GM18498 (cell line): ENCODE results near the gene LINS1.

Experiments
- ATAC-seq: cut with Tn5 transposase; IDR thresholded peaks from one replicate; pipeline ENCODE4 v1.9.1; 2021; ENCODE audit warnings: mild to moderate bottlenecking, moderate library complexity; ENCODE audit not compliant: unreplicated experiment

LINS1 gene, protein sequence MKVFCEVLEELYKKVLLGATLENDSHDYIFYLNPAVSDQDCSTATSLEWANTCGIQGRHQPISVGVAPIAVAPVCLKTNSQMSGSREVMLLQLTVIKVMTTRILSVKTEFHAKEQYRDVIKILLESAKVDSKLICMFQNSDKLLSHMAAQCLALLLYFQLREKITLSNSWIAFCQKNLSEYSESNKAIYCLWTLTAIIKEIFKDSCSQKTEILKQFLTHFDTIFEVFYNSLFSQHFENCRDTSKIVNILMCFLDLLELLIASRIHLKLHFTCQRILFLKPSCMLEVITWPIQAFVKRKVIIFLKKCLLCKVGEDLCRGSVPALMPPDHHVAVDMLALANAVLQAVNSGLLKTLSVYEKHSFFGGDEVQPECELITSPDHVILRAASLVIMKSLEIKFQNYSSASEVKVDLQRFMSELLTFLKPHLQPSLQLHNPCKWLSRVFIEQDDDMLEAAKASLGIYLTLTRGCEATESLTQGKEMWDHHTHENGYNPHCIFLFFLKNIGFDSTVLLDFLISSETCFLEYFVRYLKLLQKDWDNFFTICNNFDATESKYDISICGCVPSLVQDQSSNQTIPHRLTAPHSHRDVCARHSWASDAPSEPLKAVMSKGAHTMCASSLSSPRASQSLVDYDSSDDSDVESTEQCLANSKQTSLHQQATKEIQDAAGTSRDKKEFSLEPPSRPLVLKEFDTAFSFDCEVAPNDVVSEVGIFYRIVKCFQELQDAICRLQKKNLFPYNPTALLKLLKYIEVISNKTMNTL

DNA sequence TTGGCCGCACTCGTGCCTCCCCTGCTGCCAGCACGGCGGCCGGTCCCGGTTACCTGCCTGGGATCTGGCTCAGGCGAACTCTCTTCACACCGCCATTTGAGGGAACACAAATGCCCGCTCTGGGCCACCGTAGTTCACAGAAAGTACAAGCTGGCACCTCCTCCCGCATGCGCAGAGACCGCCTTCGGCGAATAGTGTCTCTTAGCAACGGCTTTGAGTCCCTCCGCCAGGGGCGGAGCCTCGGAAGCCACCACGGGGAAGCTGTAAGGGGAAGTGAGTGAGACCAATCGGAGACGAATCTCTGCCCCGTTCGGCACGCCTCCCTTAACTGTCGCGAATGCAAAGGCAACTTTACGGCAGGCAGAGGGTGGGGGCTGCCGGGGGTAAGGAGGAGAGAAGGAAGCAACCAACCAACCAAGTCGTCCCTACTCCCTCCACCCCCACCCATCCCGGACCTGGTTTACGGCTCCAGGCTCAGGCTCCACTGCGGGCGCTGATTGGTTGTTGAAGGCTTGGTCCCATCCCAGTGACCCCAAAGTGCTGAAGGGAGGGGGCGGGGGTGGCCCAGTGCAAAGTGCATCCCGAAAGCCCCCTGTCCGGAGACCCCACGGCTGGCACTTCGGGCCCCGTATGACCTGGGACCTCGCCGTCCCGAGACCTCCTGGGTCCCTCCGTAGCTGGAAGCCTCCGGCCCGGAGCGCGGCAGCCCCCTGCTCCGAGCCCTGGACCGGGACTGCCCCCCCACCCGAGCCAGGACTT lies at the start of gene LINS1, which contains the start of gene ASB7:
TSS of gene LINS1 (minus strand) at position 121 of the 759 bp plus-strand sequence. CDS start 21,342 bp downstream, outside the sequence.
TSS of gene ASB7 (plus strand) at position 526 of the 759 bp plus-strand sequence. CDS start 9,628 bp downstream, outside the sequence.
- ATAC-seq = peak; percentile 88

DNA sequence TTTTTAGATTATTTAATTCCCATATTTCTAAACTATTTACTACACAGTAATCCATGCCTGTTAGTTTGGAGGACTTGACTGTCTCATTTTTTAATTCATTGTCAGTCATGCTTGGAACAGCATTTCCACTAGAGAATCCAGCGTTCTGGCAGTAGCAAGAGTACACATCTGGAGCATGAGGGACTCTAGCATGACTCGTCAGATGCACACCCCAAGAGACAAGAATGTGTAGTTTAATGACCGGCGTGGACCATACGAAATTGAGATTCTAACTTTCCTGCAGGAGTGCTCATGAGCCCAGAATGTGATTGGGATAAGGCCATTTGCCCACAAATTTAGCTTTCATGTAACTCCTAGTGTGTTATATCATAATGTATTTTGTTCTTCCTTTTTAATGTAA lies 49.3 kb upstream of the LINS1 start:
- no peak for ATAC-seq

DNA sequence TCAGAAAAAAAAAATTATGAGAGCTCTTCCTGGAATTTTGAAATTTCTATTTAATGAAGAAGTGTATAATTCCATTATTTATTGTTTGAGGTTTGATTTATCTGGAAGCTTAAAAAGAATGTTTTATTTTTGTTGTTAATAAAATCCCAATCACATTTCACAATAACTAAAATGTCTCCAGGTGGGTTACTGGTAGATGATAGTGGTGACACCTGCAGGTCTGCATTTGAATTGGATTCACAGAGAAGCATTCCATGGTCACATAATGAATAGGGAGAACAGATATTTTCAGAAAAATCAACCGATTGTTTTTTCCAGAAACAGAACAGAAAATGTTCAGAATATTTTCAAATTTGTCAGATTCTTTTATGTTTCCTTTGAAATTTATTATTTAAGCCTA lies 48.7 kb upstream of the LINS1 start:
- ATAC-seq = no peak

DNA sequence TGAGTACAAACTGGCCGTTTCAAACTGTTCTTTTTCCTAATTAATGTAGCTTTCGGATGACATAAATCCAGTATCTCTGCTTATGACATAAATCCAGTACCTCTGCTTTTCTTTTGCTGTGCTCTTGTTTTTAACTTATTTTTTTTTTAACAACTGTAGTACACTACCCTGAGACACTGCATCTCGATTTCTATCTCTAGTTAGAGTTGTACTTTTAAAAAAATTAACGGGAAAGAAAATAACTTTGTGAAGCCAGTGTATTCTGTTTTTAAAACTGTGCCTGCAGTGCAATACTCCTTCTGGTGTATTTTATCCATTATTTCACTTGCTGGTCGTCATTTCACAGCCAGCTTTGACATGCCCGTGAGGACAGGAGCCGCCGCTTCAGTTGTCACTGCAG lies 47.0 kb upstream of the LINS1 start:
- ATAC-seq = no peak

DNA sequence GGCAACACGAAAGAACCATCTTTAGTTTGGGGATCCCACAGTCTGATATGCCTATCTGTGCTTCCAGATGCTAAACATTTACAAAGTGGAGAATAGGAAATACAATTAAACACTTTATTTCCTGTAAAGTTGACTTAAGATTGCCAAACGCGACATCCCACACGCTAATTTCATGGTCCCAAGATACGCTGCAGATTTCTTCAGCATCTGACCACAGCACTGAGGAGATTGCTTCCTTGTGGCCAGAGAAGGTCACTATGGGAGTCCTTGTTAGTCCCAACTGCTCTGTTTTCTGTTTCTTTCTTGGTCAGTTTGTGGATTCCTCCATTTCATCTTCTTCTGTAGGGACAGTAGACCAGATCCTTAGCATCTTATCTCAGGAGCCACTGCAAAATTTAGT lies 43.7 kb upstream of the LINS1 start:
- ATAC-seq = no peak

DNA sequence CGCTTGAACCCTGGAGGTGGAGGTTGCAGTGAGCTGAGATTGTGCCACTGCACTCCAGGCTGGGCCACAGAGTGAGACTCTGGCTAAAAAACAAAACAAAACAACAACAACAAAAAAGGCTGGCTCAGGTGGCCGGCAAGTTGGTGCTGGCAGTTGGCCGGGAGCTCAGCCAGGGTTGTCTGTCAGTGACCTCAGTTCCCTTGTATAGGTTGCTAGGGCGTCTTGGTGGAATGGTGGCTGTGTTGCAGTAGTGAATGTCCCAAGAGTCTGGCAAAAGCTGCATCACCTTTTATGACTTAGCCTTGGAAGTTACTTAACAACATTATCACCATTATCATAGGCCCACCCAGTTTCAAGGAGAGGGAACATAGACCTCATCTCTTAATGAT lies 41.0 kb upstream of the LINS1 start:
- ATAC-seq = no peak

DNA sequence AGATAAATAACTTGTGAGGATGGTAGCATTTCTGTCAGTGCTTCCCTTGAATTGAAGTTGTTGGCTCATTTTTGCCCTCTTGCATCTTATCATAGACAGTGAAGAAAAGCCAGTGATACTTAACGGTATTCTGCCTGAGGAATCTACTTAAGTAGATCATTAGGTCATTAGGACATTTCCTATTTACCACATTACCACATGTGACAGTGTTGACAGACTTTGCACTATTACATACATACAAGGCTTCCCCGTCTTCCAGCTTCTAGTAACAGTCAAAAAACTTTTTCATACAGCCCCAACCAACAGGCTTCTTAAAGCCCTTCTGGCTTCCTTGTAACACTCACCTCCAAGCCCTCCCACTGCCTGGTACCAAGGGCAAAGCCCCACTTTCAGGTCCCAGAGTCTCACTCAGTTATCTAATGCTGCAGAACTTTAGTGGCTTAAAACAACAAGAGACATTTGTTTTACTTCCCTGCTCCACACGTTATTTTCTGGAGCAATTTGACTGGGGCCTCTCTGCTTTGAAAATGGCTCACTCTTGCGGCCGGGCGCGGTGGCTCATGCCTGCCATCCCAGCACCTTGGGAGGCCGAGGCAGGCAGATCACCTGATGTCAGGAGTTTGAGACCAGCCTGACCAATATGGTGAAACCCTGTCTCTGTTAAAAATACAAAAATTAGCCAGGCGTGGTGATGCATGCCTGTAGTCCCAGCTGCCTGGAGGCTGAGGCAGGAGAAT lies 40.4 kb upstream of the LINS1 start:
- ATAC-seq = no peak

DNA sequence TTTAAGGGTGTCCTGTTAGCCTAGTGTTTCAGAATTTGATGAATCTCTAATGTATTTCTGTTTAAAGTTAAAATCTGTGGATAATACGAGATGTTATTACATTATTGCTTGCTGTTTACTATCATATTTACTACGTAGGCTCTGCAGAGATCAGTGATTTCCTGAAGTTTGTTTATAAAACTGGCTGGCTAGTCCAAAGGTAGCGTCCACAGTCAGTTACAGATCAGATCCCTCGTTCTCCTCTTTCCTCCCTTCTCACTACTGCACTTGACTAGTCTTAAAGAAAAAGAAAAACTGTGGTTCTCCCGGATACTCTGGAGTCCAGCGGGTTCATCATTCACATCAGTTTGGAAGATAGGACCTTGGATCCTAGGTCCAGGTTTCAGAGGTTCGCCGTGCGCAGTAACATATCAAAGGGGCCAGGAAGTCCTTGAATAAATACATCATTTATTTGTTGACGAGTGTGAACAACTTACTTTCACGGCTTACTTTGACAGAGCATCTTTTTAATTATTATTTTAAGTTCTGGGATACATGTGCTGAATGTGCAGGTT lies 36.3 kb upstream of the LINS1 start:
- ATAC-seq = no peak

DNA sequence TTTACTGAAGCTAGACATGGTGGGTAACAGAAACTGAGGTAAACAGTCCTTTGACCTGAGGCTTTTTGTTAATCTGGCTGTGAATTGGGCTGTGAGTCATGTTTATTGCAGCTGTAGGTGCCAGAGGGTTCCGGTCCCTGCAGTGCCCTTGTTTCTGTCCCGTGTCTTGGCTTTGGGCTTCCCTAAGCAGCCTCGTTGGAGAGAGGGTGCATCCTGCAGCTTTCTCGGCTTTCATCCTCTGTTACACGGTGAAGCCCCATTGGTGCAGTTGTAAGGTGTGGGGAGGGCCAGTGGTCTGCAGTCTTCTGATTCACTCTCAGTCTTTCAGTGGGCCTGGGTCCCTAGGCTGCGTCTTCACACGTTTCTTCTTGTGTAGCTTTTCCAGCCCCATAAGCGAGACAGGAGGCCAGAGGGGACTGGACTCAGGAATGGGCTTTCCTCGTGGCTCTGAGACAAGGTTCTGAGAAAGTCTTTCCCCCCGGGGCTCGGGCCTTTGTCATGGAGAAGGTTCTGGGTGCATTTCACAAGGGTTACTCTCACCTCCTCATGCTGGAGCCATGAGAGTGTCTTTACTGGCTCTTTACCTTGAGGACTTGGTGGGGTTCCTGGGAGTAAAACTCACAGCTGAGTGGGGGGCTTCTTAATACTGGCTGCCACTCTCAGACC lies 33.6 kb upstream of the LINS1 start:
- no peak for ATAC-seq

DNA sequence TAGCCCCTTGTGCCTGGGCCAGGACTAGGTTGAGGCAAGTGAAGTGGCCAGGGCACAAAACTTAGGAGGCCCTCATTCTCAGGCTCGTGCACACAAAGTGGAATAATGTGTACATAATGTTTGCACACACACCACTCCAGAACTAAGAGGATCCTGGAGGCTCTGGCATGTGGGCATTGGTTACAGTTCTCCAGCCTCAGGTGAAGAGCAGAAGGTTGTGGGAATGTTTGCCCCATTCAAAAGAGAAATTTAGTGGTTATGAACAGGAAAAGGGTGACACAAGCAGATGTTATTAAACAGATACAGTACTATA lies 31.7 kb upstream of the LINS1 start:
- ATAC-seq = no peak

DNA sequence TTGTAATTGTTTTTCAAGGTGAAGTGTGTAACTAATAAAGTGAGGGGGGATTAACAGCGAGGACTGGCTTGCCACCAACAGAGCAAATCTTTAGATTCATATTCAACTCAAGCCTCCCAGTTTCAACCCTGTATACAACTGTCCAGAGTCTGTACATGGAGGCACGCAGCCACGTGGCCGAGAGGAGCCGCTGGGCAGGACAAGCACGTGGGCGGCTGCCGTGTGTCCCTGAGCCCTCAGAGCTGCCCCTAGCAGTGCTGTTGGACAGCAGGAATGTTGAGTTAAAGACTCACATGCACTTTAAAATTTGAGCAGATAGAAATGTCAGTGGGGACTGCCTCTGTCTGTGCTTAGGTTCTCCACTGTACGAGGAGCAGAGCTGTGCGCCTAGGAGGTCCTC lies 29.8 kb upstream of the LINS1 start:
- no peak for ATAC-seq

DNA sequence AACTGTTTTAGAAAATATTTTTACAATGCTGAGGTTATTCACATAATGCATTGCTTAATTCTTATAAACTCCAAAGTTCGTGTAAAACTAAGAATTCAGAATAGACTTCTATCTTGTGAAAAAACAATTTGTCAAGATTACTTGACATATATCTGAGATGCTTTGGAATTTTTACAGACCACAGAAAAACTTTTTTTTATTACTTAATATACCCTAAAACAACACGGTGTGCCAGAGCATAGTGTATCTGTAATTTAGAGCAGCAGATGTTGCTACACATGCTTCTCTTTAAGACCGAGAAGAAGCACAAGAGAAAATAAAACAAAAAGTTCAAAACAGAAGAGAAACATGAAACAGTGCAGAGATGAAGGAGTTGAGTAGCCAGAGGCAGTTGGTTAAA lies 26.8 kb upstream of the LINS1 start:
- ATAC-seq = no peak

DNA sequence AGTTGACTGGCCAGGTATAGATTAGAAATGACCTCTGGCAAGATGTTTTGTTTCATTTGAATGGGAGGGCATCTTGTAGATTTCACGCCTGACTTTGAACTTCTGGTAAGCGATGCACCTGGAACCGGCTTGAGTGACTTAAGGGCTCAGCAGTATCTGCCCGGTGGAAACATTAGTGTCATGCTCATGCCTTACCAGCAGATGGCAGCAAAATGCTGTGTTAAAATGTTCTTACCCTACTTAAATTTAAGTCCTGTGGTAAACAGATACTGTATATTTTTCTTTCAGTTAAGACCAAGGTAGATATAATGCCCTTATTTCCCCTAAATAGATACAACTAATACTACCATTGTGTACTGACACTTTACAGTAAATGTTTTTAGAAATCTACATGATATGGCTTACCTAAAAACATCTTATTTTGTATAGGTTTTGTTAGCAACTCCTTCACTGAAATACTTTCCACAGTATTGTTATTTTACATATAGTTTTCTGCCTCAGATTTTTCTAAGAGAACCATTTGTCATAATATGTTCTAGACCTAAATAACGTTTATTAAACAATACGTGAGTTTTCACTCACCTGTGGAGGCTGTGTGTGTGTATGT lies 25.9 kb upstream of the LINS1 start:
- ATAC-seq = peak; percentile 83

DNA sequence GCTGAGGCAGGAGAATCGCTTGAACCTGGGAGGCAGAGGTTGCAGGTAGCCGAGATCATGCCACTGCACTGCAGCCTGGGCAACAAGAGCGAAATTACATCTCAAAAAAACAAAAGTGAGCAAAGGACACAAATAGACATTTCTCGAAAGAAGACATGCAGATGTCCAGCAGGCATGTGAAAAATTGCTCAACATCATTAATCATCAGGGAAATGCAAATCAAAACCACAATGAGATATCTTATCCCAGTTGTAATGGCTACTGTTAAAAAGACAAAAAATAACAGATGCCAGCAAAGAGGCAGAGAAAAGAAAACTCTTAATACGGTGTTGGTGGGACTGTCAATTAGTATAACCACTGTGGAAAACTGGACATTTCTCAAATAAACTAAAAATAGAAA lies 21.3 kb upstream of the LINS1 start:
- no peak for ATAC-seq

DNA sequence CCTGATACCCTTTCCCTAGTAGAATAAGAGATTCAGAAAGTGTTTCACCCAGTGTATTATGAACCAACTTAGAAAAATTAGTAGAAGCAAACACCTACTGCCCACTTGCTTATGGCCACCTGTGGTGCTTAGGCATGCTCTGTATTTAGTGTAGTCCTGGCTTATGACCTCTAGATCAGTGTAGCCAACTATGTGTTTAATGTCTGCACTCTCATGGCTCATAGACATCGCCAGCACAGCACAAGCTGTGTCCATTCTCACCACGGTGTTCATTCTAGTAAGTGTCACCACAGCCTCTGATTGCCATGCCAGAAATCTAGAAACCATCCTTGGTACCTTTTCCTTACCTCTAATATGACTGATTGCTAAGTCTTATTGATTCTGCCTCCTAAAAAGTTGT lies 14.7 kb upstream of the LINS1 start:
- no peak for ATAC-seq

DNA sequence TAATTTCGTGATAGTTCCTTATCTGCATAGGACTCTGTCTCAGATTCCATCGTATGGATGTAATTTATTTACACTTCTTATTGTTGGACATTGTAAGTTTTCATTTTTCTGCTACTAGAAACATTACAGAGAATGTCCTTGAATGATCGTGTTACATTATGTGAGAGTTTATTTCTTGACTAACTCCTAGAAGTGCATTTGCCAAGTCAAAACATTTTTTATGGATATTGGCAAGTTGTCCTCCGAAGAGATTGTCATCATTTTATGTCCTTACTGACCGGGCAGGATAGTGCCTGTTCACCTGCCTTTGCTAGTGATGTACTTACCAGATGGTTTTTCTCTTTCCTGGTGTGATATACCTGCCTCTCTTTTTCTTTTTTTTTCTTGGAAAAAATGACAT lies 13.8 kb upstream of the LINS1 start:
- no peak for ATAC-seq

DNA sequence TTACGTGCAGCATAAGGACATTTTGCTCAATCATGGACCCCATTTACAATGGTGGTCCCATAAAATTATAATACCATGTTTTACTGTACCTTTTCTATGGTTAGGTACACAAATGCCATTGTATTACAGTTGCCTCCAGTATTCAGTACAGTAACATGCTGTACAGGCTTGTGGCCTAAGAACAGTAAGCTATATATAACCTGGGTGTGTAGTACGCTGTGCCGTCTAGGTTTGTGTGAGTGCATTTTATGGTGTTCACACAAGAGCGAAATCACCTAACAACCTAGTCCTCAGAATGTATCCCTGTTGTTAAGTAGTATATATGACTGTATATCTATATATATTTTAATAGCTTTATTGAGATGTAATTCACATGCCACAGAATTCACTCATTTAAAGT lies 12.9 kb upstream of the LINS1 start:
- no peak for ATAC-seq

DNA sequence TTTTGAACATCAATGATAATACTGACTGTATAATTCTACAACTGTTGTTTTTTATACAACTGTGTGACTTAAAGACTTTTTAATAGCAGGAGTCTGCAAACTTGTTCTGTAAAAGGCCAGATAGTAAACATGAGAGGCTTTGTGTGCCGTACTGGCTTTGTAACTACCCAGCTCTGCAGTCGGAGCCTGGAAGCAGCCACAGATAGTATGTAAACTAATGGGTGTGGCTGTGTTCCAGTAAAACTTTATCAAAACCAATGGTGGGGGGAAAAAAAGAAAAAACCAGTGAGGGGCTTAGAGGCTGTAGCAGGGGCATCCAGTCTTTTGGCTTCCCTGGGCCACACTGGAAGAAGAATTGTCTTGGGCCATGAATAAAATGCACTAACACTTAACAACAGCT lies 12.4 kb upstream of the LINS1 start:
- ATAC-seq = no peak

DNA sequence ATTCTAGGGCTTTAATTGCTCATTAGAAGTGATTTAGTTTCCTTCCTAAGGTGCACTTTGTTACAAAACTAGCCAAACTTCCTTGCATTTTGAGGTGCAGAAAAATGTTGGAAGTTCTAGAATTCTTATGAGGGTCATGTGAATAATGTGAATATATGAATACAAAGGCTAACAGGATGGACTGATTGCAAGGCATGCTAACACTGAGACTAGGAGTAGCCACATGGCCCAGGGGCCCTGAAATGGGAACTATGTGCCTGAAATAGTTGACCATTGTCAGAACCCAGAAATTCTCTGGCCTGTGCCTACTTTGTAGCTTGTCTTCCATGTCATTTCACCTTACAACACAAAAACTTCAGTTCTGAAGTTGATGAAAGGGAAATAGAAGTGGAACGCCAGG lies 11.2 kb upstream of the LINS1 start:
- no peak for ATAC-seq

DNA sequence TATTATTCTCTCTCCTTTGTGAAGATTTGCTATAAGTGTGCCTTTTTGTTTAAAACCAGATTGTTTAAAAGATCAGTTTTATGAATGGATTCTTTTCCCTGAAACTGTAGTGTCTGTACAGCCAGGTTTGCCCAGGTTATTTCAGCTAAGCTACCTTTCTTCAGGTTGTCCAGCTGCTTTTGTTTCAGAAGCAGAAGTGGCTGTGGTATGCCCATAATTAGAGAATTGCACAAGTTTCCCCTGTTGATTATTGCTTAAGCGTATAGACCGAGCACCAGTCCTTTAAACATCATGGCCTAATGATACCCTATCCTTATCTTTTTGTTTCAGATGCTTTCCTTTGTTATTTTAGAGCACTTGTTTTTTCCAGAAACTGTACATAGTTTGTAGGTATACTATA lies 10.6 kb upstream of the LINS1 start:
- no peak for ATAC-seq
